NCI-H748 (cell line): ENCODE data around the gene GNAS-AS1.

Experiments used
- DNase-seq: peaks from one replicate; lab custom pipeline; 2025; ENCODE audit not compliant: unreplicated experiment; lab: John Stamatoyannopoulos, UW

Gene GNAS-AS1

DNA sequence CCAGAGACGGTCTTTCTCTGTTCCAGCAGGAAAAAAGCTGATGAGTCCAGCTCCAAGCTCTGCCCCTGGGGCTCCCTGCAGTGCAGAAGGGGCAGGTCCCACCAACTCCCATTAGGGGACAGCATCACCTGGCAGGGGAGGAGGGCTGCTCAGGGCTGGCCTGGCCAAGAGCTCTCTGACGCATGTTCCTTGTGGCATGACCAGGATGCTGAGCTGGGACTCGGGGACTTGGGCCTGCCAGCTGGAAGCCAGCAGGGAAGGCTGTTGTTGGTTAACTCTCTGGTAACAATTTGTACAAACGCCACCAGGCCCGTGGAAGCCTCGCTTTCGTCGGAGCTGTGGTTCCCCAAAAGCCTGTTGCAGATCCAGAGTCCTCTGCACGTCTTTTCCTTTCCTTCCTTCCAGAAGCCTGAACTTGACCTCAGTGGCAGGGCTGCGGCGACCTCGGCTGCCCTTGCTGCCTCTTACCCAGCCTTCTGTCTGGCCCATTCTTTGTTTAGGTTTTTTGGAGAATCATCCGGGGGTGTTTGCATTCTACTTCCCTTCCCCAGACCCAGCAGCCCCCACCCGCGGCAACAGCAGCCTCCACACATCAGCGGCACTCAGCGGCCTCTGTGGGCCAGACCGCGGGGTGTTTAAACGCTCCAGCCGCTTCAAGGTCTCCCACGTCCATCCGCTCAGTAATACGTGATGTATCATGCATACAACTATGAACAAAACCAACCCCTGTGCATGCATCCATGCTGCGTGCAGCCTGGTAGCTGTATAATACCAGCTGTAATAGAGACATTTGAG lies 63.3 kb downstream of the GNAS-AS1 start:
- no peak for DNase-seq

DNA sequence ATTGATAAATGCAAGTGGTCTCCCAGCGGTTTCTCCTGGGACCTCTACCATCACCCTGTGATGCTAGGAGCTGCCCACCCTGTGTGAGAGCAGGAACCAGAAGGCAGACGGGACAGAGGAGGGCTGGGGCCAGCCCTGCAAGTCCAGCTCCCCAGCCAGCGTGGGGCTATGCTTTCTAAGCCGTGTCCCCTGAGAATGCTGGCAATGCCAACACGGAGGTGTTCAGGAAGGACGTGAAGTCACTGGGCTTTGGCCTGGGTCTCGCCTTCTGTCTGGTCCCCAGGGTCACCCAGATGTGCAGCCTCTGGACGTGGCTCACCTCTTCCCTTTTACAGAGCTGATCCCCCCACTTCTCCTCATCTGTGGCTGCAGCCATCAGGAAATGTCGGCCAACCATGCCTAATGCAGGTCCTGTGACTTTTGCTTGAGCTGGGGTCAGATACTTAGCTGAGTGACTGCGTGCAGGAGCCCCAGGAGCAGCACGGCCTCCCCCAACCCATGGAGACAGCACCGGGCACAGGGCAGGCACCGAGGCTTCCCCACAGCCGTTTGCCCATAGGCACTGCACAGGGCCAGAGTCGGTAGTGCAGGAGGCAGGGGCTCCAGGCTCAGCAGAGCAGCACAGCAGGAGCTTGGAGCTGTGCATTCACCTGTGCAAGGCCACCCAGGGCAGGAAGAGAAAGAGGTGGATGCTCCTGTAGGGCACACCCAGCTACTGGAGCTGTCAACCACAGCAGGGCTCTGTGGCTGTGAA lies 66.2 kb downstream of the GNAS-AS1 start:
- no peak for DNase-seq

DNA sequence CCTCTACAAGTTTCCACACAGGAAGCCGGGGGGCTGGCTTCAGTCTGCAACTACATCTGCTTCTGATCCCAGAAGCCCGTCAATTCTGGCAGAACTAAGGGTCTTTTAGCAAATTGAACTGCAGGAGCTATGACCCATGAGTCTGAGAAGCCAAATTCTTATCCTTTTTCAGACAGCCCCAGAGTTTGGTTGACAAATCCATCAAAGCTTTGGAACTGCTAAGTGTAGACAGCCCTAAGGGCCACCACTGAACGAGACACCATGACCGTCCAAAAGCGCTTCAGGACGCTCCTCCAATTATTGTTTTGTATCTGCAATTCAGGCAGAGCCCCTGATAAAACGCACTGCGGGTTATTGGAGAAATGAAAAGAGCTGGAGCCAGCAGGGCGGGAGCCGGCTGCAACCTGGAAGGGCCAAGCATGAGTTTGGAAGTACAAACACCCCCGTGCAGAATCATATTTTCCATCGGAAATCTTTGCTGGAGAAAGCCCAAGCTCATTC lies 67.1 kb downstream of the GNAS-AS1 start:
- DNase-seq: no peak

DNA sequence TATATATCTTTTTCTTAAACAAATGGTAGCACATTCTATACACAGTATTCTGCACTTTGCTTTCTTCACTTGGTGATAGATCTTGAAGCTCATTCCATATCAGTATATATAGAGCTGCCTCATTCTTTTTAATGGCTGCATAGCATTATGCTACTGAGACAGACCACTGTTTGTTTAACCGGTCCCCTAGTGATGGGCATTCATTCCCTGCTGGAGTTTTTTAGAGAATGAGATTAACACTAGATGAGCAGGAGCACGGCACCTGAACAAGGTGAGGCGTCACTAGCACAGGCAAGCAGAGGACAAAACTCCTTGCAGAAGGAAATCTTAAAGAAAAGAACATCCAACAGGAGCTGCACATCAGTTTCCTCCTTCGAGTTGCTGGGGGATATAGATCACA lies 69.6 kb downstream of the GNAS-AS1 start:
- peak; percentile 2 for DNase-seq

DNA sequence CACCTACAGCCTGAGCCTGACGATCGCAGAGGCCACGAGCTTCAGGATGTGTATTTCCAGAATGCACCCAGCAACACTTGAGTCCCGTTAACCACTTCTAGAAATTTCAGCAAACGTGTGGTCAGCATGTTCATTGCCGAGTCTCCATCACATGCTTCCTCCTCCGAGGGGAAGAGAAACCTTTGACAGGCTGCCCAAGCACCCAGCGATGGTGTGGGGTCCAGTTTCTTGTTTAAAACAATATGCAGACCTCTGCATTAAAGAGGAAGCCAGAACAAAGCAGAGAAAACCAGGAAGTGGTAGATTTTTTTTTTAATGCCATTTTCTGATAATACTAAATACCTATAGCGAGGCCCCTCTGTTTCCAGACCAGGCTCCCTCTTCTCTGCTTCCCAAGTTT lies 71.9 kb downstream of the GNAS-AS1 start:
- no peak for DNase-seq

DNA sequence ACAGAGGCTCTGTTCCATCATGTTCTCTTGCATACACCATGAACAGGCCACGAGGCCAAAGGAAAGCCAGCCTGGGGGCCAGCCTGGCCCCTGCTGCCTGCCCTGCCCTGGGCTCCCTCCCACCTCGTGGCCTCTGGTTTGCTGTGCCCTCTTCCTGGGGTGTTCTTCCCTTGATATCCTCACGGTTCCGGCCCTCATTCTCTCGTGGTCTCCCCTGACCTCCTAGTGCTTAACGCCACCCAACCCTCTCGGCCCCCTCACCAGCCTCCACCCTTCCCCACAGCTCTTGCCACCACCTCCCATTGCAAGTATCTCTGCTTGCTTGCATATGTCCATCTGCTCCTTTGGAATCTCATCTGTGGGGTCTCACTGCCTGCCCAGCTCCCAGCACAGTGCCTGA lies 73.0 kb downstream of the GNAS-AS1 start:
- no peak for DNase-seq

DNA sequence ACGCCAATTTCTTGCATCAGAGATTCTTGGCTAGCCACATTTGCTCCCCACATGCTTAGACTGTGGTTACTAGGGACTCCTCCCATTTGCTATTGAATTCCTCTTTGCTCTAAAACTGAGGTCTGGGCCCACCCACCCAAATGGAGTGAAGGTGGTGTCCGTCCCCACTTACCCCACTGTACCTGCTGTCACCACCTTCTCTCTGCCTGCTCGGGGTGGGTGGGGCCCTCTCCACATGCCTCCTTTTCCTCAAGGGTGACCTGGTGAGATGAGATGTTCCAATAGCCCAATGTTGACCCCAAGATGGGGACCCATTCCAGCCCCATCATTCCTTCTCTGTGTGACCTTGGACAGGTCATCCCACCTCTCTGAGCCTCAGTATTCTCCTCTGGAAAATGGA lies 74.6 kb downstream of the GNAS-AS1 start:
- no peak for DNase-seq

DNA sequence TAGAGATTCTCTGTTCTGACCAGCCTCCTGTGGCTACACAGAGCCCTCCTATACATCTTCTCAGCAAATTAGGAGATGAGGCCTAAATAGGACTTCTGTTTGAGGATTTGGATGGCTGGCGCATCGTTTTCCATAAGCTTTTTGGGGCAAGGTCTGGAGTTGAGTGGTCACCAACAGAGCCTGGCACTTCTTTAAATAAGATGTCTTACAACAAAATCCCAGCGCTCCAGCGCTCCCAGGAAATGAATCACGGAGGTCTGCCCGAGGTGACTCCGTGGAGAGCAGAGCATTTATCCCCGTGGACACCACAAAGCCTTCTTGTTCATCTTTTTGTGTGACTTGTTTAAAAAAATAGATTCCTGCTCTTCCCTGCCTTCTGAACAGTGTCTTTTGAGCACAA lies 75.3 kb downstream of the GNAS-AS1 start:
- no peak for DNase-seq

DNA sequence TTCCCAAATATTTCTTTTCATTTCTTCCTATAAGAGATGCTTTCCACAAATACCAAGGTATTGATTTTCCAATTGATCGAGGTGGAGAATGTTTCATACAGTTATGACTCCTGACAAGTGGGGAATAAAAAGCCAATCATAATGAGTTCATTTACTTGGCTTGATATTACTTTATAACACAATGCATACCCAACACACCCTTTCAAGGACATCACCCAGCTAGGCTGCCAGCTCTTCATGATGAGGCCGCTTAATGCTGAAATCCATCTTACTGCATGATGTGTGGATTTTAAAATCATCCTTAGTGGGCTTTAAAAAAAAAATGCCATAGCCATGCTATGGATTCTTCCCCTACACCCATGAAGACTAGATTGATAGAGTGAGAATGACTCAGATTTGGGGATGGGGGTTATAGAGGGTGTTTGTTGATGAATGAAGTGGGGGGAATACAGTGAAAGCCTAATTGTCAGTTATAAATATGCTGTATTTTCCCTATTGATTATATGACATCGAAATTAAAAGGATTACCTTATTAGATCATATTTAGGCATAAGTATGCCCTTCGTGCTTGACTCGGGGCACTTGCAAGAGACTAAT lies 75.9 kb downstream of the GNAS-AS1 start:
- no peak for DNase-seq

DNA sequence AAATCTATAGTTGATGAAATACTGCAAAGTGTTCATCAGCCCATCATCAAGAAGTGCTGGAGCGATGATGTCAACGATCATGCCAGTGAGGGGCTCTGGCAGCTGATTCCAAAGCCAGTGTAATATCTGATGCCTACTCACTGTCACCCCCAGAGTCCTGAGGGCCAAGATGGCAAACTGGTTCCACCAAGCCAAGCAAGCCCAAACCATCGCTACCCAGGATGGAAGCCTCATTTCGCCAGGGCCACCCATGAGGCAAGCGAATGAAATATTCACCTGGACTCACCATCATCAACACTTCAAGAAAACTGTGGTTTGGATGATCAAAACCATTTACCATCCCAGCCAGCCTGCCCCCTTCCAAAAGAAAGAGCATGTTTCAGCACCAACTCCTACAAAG lies 76.5 kb downstream of the GNAS-AS1 start:
- no peak for DNase-seq

DNA sequence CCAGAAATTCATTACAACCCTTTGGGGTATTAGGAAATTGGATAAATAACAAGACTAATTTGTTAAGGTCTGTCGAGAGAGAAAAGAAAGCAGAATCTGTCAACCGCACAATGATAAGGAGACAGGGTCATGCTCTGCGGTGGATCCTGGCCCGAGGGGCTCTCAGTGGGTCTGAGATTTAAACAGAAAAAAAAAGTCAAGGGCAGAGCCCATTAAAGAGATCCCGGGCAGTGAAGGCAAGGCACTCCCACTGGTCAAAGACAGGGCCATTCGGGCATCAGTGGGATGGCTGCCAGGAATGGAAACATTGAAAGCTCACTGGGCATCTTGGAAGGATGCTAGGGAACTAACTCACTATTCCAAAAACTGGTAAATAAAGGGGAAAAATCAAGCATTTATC lies 77.9 kb downstream of the GNAS-AS1 start:
- no peak for DNase-seq
